Ecto neural progenitor cell (in vitro differentiated cells): Measurements from ENCODE around the gene INPP5E.

Source experiments
- DNase-seq: peaks from one replicate; pipeline ENCODE4 v3.0.0-alpha.2; 2018; ENCODE audit warnings: low spot score

The INPP5E gene

DNA sequence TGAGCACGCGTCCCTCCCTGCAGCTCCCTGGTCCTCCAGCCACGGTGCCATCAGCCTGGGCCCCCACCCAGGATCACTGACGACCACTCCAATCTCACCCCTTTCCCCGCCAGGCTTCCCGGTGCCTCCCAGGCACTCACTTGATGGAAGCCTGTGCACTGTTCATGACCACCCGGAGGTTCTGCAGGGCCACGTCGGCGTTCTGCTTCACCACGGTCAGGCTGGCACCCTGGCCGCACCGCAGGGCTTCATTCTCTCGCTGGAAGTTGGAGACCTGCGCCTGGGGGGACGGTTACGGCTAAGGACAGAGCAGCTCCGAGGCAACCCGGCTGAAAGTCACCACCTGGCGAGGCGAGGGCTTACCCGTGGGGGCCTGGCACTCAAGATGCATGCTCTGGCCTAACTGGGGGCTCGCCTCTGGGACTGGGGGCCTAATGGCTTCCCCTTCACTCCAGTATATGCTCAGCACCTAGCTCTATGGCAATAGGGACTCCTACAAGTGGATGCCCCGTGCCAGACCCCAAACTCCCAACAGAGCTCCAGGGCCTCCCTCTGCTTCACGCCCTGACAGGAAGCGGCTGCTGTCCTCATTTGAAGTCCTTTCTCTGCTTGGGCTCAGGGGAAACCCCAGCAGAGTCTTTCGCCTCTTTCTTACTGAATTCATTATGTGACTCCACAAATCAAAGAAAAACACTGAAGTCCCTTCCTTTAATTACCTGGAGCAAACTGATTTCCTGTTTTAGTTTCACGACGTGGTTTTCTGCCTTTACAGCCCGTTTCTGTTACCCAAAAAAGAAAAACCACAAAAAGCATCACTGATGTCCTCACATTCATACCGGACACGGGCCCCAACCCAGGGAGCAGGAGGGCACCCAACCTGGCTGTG, 35.5 kb downstream of the INPP5E start:
- DNase-seq = no peak

DNA sequence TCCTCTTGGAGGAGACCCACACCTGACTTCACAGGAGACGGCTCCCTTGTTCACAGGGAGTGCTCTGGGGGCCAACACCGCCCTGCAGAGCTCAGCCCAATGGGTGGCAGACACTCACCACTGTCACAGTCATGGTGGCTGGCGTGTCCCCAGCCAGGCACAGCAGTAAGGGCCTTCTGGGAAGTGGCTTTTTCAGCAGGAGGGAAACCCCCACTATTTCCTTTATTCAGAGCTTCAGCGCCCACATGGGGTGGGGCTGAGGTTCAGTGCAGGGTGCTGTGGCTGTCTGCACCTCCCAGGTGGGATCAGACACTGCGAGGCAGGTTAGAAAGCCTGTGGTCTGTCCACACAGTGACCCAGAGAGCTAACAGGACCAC, 36.1 kb downstream of the INPP5E start:
- no peak for DNase-seq

DNA sequence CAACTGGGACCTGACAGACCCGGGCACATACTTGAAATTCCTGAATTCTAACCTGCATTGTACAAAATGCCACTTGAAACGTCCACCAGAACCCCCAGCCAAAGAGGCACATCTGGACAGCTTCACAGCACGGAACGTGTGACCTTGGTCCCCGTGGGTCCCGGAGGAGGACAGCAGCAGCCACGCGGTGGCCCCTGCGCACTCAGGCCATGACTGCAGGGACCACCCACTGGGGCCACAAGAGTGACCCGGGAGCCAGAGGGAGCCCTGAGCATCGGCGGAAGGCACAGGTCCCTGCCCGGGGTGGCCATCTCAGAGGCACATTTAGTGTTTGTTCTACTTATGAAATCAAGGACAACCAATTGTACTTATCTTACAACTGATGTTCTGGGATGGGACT, 37.6 kb downstream of the INPP5E start:
- DNase-seq = no peak

DNA sequence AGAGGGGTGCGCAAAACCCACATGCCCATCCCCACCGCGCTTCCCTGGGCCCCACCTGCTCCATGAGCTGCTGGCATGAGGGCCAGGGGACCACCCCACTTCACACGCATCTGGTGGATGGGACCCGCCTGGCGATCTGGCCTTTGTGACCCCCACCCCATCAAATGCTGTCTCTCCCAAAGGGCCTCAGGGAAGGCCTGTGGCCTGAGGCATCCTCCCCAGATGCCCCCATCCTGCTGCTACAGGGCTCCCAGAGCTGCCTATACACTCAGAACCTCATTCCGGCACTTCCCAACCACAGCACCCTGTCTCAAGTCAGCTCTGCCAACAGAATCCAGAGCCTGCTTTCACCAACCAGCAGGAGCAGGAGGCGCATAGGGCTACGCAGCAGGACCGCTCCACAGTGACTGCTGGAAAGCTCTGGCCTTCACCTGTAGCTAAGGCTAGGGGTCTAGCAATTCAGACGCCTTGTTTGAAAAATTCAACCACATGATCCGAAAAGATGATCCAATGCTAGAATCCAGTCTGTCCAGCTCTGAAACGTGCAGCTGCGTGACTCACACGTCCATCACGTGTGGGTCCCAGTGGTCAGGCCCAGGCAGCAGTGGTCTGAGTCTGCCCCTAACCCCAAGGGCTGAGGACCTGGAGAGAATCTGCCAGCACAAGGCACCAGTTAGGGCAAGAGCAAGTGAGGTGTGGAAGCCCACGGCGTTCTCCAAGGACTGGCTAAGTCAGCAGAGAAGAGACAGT, 38.3 kb downstream of the INPP5E start:
- DNase-seq = no peak

DNA sequence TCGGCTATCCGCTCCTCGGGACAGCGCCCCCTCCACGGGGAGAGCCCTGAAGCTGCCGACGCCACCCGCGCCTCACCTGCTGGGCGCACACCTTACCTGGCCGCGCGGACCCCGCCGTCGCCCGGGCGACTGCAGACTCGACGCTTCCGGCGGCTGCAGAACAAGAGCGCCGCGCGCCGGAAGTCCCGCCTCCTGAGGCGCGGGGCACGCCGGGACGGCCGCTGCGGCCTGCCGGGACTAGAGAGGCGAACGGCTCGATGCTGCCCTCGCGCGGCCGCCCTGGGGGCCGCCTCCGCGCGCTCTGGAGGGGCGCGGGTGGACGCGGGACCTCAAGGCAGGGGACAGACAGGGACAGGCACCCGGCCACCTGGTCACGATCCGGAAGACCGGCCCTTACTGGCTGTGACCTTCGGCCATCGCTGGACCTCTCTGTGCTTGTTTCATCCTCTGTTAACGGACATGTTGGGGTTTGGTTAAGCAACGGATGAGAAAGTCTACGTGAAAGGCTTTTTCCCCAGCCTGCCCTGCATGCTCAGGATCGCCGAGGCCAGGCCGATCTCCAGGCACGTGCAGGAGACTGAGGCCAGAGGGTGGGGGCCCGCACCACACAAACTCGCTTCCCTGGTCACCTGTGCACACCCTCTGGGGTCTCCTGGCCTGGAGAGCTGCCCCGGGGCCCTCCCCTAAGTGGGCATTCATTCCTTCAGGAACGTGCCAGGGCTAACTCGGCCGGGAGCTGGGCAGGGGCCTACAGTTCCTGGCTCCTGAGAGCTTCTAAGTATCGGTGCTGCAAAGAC, 39.4 kb downstream of the INPP5E start, which contains the start of gene SNAPC4:
TSS of gene SNAPC4 (minus strand) at position 133 of the 797 bp plus-strand sequence. CDS start 1,742 bp downstream, outside the sequence.
- peak; percentile 94 for DNase-seq

DNA sequence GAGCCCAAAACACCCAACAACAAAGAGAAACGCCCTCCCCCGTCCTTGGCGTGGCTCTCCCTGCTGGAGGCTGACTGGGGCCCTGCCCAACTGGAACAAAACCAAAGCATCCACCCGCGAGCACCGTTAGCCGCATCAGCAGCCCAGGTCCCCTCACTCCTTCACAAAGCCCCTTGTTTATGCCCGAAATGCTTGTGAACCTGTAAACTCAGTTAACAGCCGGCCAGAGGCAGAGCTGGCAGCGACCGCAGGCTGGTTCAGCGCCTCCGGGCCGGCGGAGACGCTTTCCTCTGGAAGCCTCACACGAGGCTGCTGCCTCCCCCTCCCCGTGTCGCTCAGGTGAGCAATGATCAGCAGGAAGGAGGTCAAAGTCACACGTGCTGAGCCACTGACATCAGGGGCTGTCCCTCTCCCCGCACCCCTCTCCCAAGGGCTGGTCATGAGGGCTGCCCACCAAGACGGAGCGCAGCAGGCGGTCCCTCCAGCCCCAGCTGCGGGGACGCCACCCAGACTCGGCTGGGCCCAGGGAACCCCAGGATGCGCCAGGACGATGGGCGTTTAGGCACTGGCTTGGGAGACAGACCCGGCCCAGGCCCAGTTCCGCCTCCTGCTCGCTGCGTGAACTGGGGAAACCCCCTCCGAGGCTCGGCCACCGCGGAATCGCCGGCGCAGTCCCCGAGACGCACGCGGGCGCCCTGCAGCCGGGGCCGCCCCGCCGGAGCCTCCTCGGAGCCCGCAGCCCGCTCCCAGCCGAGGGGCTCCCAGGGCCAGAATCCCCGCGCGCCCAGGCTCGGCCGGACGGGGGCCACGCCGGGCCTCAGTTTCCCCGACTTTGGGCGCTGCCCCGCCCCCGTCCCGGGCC, 40.2 kb downstream of the INPP5E start:
- DNase-seq = peak; percentile 56

DNA sequence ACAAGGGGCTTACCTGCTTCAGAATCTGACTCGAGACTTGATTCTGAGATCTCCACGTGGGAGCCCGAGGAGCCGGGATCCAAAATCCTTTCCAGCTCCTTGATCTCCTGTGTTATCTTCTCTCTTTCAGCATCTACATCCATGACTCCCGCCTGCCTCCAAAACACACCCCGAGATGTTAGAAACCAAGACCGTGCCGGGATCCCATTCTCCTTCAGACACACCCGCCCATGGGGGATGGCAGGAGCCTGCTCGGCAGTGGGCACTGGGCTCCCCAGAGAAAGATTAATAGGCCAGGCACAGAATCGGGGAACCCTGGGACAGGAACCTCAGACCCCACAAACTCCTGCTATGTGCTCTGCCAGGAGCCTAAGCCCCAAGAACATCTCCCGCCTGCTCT, 41.4 kb downstream of the INPP5E start:
- DNase-seq = no peak

DNA sequence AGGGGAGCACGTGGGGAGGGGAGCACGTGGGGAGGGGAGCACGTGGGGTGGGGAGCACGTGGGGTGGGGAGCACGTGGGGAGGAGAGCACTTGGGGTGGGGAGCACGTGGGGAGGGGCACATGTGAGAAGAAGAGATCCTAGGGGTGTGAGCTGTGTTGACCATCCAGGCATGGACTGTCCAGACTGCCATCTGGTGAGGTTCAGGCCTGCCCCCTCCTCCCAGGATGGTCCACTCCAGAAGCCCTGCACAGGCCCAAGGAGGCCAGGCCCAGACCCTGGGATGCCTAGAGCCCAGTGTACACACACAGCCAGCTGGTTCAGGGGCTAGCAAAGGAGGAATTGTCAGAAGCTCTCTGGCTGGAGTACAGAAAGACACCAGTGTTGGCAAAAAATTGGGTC, 42.0 kb downstream of the INPP5E start:
- no peak for DNase-seq

DNA sequence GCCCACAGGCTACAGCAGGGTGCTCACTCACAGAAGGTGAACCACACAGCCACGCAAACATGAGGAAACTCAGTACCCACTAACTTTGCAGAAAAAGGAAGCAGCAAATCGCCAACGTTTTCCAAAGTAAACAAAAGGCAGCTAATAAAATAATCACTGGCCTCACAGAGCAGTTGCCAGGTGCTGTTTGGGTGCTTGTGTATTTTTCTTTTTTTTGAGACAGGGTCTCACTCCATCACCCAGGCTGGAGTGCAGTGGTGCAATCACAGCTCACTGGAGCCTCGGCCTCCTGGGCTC, 43.5 kb downstream of the INPP5E start:
- DNase-seq = no peak

DNA sequence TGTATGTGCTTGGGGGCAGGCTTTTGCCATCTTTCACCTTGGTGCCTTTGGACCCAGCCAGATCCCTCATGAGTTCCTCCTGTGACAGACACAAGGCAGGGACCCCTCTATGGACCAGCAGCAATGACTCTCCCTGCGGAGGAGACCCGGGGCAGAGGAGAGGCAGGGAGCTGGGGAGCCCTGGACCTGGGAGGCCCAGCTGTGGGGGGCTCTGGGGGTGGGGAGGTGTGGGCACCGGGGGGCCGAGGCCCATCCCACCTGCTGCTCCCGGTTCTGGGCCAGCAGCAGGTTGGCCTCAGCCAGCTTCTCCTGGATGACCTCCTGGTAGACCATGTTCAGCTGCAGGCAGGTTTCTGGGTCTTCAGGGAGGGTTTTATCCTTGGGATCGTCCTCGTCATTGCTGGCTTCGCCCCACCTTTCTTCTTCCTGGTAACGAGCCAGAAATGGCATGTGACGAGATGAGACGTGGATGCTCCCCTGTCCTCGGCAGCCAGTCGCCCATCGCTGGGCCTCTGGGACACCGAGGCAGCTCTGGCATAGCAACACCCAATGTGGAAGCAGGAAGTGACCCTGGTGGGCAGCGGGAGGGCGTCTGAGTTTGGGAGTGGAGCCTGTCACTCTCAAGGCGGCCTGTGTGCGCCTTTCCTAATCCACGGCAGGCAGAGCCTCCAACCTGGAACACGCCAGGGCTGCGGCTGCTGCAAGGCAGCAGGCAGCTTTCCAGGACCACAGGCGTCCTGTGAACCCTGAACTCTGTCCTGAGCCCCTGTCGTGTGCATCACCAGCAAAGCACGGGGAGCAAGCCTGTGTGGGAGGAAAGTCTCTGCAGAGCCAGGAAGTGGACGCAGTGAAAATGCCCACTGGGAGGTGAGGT, 44.1 kb downstream of the INPP5E start:
- no peak for DNase-seq

DNA sequence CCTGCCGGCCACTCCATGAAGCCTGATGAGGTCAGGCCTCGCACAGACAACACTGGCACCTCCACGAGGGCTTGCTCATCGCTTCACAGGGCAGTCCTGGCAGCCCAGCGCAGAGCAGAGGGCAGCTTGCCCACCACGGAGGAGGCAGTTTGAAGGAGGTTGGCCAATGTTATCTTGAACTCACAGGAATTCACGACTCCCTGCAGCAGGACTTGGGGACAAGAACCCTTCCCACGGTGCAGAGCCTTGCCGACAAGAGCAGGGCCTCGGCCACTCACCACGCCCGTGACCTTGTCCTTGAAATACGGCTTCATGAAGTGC, 44.7 kb downstream of the INPP5E start:
- DNase-seq = no peak

DNA sequence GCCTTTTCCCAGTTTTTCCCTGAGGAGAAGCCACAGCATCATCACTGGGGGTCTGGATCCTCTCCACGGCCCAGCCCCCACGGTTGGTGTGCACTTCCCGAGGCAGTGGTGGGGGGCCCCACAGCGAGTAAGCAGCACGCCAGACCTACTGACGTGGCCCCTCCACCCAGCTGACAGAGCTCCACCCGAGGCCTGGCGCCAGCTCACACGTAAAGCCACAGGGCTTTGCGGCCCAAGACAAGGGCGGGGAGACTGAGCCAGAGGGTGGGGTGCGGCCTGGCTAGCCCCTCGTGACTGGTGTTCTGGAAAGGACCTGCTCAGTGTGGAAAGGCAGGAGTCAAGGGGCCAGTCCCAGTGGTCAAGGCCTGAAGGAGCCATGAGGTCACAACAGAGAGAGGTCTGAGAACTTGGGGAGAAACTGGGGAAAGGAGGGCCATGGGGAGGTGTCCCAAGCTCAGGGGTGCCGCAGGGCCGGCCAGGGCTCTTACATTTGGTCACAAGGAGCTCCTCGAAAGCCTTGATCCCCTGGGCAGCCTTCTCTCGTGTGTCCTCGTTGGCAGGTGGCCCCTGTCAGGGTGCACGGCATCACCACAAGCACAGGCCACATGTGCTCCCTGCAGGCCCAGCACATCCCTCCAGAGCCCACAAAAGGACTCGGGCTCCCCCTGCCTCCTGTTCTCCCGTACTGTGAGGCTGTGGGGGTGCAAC, 45.2 kb downstream of the INPP5E start:
- no peak for DNase-seq

DNA sequence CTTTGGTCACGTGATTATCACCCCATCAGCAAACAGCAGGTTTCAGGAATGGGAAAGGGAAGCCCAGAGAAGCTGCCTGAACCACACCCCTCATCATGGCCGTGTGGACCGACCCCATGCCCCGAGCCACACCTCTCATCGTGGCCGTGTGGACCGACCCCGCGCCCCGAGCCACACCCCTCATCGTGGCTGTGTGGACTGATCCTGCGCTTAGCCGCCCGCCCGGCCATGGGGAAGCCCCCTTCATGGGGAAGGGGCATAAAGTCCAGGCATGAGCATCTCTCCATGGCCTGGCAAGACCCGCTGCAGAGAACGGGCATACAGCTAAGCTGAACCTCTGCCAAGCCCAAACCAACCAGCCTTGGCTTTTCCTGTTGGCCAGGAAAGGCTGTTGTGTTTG, 46.1 kb downstream of the INPP5E start:
- DNase-seq = no peak

DNA sequence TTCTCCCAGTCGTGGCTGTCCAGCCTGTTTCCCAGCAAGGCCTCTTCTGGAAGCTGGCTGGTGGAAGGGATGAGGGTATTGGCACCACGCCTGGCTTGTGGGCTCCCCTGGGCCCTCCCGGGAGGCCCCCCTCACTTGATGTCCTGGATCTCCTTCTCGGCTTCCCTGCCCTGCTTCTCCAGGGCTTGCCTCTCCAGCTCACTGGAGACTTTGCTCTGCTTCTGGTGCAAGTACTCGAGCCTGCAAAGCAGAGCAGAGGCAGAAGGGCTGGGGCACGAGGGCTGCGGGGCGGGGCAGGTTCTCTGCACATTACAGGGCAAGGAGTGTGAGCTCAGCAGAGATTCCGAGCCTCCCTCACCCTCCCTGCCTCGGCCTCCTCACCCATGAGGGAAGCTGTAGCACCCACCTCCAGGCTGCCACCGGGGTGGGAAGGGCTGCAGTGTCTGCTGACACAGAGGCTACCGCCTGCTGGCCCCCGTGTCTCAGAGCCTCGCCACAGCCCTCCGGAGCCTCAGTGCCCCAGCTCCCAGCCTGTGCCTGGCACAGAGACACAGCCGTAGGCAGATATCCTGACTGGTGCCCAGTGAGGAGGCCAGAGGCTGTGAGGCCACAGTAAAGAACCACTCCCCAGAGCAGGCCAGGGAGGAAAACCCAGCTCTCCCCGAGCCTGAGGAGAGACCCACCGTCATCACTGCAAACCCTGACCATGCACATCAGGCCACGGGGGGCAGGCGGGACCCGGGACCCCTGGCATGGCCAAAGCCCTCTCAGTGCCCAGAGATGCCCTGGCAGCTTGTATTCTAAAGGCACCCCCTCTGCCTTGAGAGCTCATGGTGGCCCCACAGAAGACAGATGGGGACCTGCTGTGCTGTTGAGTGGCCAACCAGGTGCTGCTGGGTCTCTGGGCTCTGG, 46.9 kb downstream of the INPP5E start:
- DNase-seq = no peak

DNA sequence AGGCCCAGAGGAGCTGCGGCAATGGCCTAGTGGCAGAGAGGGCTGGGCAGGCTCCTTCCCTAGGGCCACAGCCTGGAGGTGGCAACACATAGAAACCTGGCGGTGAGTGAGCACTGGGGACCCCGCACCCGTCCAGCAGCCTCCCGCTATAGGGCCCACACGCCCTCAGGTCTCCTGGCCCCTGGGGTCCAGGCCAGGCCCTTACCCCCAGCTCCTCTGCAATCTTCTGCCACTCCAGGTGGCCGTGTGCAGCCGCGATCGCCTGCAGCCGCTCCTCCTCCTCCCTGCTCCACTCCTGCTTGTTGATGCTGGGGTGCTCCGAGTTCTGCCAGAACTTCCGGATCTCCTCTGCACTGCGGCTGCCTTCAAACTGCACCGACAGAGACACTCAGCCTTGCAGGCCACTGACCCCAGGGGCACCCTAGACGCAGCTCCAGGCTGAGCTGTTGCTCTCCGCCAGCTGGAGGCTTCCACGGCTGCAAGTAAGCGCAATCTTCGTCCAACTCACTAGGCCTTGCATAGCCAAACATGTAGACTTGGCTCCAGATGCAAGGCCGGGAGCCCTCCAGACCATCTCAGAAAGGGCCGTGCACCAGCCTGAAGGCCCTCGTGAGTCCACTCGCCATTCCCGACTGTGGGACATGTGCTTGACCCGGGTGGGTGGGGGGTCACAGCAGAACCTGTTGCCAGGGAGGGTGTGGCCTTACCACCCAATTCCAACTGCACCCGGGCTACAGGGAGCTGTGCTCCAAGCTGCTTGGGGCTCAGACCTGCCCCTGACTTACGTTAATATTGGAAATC, 47.7 kb downstream of the INPP5E start:
- no peak for DNase-seq

DNA sequence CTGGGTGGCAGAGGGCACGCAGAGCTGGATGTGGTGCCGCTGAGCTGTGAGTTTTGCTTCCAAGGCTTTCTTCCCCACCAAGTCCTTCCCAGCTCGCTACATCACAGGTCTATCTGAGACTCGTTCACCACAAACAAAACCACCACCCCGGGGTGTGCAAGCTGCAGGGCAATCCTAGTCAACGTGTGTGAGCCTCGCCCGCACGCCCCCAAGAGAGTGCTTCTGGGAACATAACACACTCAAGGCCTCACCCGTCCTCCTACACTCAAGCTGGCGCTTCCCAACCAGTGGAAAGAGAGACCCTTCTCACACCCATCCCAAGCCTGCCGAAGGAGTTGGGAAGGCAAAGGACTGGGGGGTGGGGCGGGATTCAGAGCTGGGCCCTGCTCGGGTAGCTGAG, 50.2 kb downstream of the INPP5E start:
- no peak for DNase-seq

DNA sequence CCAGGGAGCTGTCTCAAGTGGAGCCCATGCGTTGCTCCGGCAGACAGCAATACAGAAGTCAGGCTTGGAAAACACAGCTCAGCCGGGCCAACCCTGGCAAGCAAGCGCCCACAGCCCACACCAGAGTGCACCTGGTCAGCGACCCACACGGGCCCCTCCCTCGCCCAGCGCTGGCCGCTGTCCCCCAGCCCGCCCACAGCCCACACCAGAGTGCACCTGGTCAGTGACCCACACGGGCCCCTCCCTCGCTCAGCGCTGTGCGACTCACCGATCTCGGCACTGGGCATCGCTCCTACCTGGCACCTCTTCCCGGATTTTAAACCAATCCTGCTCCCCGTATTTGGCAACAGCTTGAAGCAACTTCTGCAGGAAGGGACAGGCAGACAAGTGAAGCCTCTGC, 52.4 kb downstream of the INPP5E start:
- DNase-seq = no peak

DNA sequence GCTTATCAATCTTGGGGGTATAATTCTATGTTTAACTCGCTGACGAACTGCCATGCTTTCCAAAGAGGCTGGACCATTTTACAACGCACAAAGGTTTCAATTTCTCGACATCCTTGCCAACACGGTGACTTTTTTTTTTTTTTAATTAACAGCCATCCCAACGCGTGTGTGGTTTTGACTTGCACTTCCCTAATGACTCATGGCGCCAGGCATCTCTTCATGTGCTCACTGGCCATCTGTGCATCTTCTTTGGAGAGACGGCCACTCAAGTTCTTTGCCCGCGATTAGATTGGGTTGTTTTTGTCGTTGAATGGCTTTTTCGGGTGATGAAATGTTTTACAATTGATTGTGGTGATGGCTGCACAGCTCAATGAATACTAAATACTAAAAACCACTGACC, 53.6 kb downstream of the INPP5E start:
- no peak for DNase-seq
